SU-DHL-6 (cell line): ENCODE results near the gene FCHSD2.

Experiments used
- H2AFZ ChIP-seq: fragments of 200-600 bp; sonication (generic); 2 replicates; pipeline ENCODE4 v1.6.1; 2014; ENCODE audit warnings: low read depth, mild to moderate bottlenecking, moderate library complexity, mixed read lengths, antibody characterized with exemption, low read length; ENCODE audit not compliant: severe bottlenecking
- H3F3A ChIP-seq: fragments of 200-600 bp; shearing (Covaris generic); 2 replicates; pipeline ENCODE4 v1.6.0; 2016; ENCODE audit warnings: antibody characterized with exemption, mild to moderate bottlenecking; ENCODE audit not compliant: insufficient read depth
- H3K27ac ChIP-seq: fragments of 200-600 bp; sonication (generic); 2 replicates; pipeline ENCODE4 v1.5.1; 2016; ENCODE audit warnings: low read depth, mild to moderate bottlenecking, low read length, moderate library complexity, mixed read lengths
- H3K27me3 ChIP-seq: fragments of 200-600 bp; sonication (generic), shearing (Covaris generic); 2 replicates; pipeline ENCODE4 v1.6.0; 2014; ENCODE audit warnings: mild to moderate bottlenecking, low read length
- H3K36me3 ChIP-seq: fragments of 200-600 bp; sonication (generic); 2 replicates; pipeline ENCODE4 v1.6.1; 2014; ENCODE audit warnings: mild to moderate bottlenecking, low read length, mixed read lengths
- H3K4me2 ChIP-seq: fragments of 300-600, 200-600 bp; shearing (Covaris generic), sonication (generic); 2 replicates; pipeline ENCODE4 v1.6.0; 2014; ENCODE audit warnings: low read length, low read depth, mild to moderate bottlenecking; ENCODE audit not compliant: poor library complexity, severe bottlenecking
- H3K4me3 ChIP-seq: fragments of 200-600 bp; sonication (generic); 2 replicates; pipeline ENCODE4 v1.5.1; 2014; ENCODE audit warnings: antibody characterized with exemption, low read length, mild to moderate bottlenecking, mixed read lengths; ENCODE audit not compliant: insufficient read depth, poor library complexity, severe bottlenecking
- H3K79me2 ChIP-seq: fragments of 200-600 bp; sonication (generic); 2 replicates; pipeline ENCODE4 v1.6.1; 2014; ENCODE audit warnings: mild to moderate bottlenecking, low read length, moderate library complexity; ENCODE audit not compliant: insufficient read depth
- H3K9ac ChIP-seq: fragments of 200-600 bp; sonication (generic); 2 replicates; pipeline ENCODE4 v1.7.0; 2014; ENCODE audit warnings: mild to moderate bottlenecking, low read length
- H3K9me2 ChIP-seq: fragments of 200-600 bp; sonication (generic); replicated peaks from 2 replicates; pipeline ENCODE4 v1.6.1; 2014; ENCODE audit warnings: low read length; ENCODE audit not compliant: insufficient read depth
- H3K9me3 ChIP-seq: fragments of 200-600 bp; sonication (generic); 2 replicates; pipeline ENCODE4 v1.6.1; 2014; ENCODE audit warnings: low read length, mixed read lengths; ENCODE audit not compliant: insufficient read depth
- H4K20me1 ChIP-seq: fragments of 200-600 bp; sonication (generic); 2 replicates; pipeline ENCODE4 v1.6.1; 2014; ENCODE audit warnings: low read depth, mild to moderate bottlenecking, antibody characterized with exemption, low read length, moderate library complexity, mixed read lengths
- CTCF ChIP-seq: fragments of 200-600 bp; sonication (generic); IDR thresholded peaks from one replicate; pipeline ENCODE4 v1.5.1; 2017; ENCODE audit warnings: antibody characterized with exemption, mild to moderate bottlenecking, low read length, moderate library complexity; ENCODE audit not compliant: insufficient read depth, poor library complexity, severe bottlenecking
- EZH2phosphoT487 ChIP-seq: fragments of 200-600 bp; sonication (generic), shearing (Covaris generic); conservative IDR thresholded peaks from 2 replicates; pipeline ENCODE4 v1.6.1; 2018; ENCODE audit warnings: mild to moderate bottlenecking, antibody characterized with exemption, low read length, moderate library complexity, mixed read lengths

FCHSD2 gene

GRCh38 chr11:73009972-73010371, 132.1 kb downstream of the FCHSD2 start:
- peaks cover 82% of the 10 kb centered on the region for H3K79me2 ChIP-seq
- H3K4me2 ChIP-seq, result no peak overlapping the region
- no peaks in the 10 kb centered on the region for H3K27me3 ChIP-seq
- peaks cover 30% of the 10 kb centered on the region for H3F3A ChIP-seq
- no peak overlapping the region for H2AFZ ChIP-seq
- H3K9me2 ChIP-seq, result no peaks in the 10 kb centered on the region
- H3K36me3 ChIP-seq, result peaks cover 53% of the 10 kb centered on the region
- H3K4me3 ChIP-seq, result no peak overlapping the region
- no peaks in the 10 kb centered on the region for H3K9me3 ChIP-seq
- peak overlapping the region; percentile 7; the same call in 1 of the 2 replicates for H3K27ac ChIP-seq
- no peak overlapping the region for H3K9ac ChIP-seq
- TF ChIP-seq CTCF, result no peak
- no peak for TF ChIP-seq EZH2phosphoT487
- no peaks in the 10 kb centered on the region for H4K20me1 ChIP-seq

GRCh38 chr11:73004088-73004487, 138.0 kb downstream of the FCHSD2 start:
- Histone ChIP-seq H3K9me2 (no peaks in the 10 kb centered on the region), H3K4me2 (peak overlapping the region; percentile 67), H4K20me1 (no peaks in the 10 kb centered on the region), H3K36me3 (peaks cover 50% of the 10 kb centered on the region), H2AFZ (no peak overlapping the region), H3K27ac (peak overlapping the region; percentile 94), H3K9ac (no peak overlapping the region), H3K79me2 (peaks cover 72% of the 10 kb centered on the region), H3K4me3 (no peak overlapping the region), H3K27me3 (no peaks in the 10 kb centered on the region), H3K9me3 (no peaks in the 10 kb centered on the region), H3F3A (peaks cover 57% of the 10 kb centered on the region)
- TF ChIP-seq CTCF, result no peak
- no peak for TF ChIP-seq EZH2phosphoT487

- Histone ChIP-seq H3K79me2 (peaks cover 73% of the 10 kb centered on the region), H3K4me3 (peak overlapping the region; percentile 19), H3K36me3 (peaks cover 44% of the 10 kb centered on the region), H3K9ac (no peak overlapping the region), H3K9me2 (no peaks in the 10 kb centered on the region), H3K27me3 (no peaks in the 10 kb centered on the region), H3K9me3 (no peaks in the 10 kb centered on the region), H4K20me1 (no peaks in the 10 kb centered on the region), H3K4me2 (peak overlapping the region; percentile 67), H3K27ac (peak overlapping the region; percentile 94), H2AFZ (no peak overlapping the region), H3F3A (peaks cover 50% of the 10 kb centered on the region)
- TF ChIP-seq CTCF, result no peak
- no peak for TF ChIP-seq EZH2phosphoT487
Measured at GRCh38 chr11:73003088-73003487, 139.0 kb downstream of the FCHSD2 start.
